GM21737 (cell line): ENCODE measurements around the gene CLDN25.

Source experiments
- ATAC-seq: cut with Tn5 transposase; IDR thresholded peaks from one replicate; pipeline ENCODE4 v1.9.1; 2021; ENCODE audit warnings: mild to moderate bottlenecking, moderate library complexity; ENCODE audit not compliant: unreplicated experiment

The CLDN25 gene

DNA sequence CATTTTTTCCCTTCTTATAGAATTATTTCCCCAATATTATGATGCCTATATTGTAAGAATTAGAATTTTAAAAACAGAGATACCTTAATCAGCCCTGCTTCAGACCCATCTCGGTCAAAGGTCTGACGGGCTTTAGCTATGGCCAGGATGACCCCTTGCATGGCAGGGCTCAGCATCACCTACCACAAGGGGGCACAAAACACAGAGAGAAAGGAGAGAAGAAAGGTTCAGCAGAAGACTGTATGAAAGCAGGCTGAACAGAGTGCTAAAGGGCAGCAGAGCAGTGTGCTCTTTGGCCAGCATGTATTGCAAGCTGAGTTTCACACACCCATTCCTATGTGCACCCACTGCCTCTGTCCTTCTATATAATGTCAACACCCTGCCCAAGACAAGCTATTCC is 26.8 kb downstream of the CLDN25 start:
- no peak for ATAC-seq

DNA sequence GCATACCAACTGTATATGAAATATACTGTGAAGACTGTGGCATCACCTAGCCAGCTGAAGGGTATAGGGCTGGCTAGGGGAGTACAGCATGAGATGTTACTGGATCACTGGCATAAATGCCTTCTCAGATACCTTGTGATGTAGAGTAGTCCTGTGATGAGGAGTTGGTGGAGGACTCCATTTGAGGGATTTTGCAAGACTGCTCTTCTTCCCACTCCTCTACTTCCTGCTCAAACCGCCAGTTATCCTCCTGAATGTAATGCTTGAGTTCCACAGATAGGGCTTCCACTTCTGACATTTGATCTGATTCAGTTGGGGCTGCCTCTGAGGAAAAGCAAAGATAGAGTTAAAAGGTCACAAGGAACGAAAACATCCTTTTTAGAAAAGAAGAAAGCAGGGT is 29.3 kb downstream of the CLDN25 start:
- ATAC-seq, result no peak

DNA sequence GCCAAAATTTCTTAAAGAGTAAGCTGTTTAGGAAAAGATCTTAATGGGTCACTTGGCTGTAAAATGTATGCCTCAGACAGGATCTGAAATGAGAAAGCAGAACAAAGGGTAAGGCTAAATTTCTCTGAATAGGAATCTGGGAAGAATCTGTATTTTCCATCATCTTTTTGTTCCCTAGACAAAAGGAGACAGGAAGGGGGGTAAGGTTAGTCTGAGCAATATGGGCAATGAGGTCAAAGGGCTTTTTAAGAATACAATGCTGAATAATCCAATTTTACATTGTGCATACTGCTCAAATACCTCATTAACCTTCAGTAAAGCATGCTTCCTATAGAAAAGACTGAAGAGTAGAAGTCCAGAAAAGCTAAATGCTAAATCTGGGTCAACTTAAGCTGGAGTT is 34.6 kb downstream of the CLDN25 start:
- ATAC-seq, result no peak

DNA sequence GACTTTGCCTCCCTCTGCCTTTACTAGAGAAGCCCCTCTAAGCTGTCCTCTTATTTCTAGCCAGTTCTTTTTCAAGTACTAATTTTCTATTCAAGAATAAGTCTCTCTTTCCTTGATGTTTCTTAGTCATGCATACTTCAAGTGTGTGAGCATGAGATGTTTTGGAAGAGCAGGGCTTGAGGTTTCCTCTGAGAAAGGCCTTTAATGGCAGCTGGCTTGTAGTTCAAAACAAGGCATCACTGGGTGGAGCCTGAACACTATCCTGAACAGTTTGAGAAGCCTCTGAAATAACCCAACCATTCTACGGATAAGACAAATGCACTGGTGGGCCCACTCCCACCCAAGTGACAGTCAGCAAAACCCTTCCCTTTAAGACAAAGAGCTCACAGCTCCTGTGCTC is 37.6 kb downstream of the CLDN25 start:
- ATAC-seq, result no peak

GRCh38 chr11:113817626-113818025 is 38.0 kb downstream of the CLDN25 start:
- no peak for ATAC-seq

DNA sequence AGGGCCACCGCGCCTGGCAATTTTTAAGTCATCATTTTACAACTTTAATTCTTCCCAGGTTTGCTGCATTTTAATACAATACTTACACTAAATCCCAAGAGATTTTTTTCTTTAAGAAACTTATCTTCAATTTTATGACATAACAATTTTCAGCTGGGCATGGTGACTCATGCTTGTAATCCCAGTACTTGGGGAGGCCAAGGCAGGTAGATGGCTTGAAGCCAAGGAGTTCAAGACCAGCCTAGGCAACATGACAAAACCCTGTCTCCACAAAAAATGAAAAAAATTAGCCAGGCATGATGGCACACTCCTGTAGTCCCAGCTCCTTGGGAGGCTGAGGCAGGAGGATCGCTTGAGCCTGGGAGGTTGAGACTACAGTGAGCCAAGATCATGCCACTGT is 38.8 kb downstream of the CLDN25 start:
- no peak for ATAC-seq

DNA sequence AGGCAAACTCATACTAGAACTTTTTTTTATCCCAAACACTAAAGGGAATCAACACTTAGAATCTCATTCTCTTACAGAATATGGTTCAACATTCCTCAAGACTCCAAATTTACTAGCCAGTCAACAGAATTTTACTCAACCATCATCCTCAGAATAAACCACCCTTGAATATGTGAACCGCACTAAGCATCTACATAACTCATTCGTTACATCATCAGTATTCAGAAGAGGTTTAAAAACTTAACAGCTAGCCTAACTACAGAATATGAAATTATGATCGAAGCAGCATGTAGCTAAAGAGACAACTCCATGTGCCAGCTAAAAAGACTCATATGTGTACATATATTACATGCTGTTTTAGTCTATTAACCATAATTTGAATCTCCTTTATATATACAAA is 47.9 kb downstream of the CLDN25 start:
- no peak for ATAC-seq

DNA sequence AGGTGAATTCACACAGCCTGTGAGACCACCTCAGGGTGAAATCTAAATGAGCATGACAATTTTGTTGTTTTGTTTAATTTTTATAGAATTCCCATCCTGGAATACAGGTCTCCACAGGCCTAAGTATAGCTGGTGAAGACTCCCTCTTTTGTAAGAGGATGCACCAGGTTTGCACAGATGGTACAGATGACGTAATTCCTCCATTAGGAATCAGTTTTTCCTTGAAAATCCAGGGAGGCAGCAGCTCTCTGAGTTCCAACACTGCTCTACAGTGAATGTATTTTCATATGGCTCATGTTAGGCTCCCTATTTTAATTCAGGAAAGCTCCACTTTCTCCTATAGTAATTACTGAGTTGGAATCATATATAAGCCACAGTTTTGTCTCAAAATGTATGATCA is 48.6 kb downstream of the CLDN25 start:
- no peak for ATAC-seq

DNA sequence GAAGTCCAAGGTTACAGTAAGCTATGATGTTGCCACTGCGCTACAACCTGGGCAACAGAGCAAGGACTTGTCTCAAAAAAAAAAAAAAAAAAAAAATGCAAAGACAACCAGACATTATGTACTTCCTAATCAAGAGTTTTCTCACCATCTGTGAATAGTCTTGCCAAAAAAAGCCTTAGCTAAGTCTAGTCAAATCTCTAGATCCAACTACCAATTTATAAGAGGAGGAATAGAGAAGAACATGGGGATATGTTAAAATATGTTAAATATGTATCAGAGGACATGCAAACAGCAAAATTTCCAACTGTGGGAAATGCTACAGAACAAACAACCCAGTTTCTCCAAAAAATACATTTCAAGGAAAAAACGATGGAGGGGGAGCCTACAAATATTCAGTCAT is 50.2 kb downstream of the CLDN25 start:
- ATAC-seq, result no peak
